HG03108 (cell line): Measurements from ENCODE around the gene TTC39B.

Experiments
- ATAC-seq: cut with Tn5 transposase; IDR thresholded peaks from one replicate; pipeline ENCODE4 v1.9.1; 2021; ENCODE audit warnings: moderate library complexity; ENCODE audit not compliant: unreplicated experiment

The TTC39B gene

DNA sequence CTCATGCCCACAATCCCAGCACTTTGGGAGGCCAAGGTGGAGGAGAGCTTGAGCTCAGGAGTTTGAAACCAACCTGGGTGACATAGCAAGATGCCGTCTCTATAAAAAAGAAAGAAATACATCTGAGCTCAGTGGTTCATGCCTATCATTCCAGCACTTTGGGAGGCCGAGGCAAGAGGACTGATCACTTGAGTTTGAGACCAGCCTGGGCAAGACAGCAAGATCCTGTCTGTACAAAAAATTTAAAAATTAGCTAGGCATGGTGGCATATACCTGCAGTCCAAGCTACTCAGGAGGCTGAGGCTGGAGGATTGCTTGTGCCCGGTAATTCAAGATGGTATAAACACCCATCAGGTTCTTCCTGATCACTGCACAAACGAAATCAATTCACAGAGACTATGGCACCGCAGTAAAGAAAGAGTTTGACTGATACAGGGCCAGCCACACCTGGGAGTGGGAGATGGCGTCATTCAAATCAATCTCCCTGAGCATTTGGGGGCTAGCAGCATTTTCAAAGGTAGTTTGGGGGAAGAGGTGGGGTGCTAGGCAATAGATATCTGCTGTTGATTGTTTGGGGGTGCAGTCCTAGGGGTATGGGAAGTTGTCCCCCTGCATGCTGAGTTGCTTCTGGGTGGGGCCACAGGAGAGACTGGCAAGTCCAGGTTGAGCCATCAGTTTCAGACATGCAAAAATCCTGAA, 169.2 kb downstream of the TTC39B start:
- ATAC-seq: no peak

DNA sequence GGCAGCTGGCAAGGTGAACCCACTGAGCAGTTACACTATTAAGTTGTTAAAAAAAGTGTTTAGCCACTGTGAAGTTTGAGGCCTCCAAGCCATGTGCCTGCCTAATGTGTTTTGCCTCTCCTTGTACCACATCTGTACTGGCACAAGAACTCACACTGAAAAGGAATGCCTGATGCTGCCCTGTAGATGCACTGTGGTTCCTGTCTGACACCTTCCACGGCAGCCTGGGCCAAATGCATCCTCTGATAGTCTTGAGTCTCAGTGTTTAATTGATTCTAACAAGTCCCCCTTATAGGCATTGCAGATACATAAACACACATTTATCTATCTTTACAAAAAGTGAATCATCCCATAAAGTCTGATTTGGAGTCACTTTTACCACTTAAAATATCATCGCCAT, 169.9 kb downstream of the TTC39B start:
- ATAC-seq: no peak

DNA sequence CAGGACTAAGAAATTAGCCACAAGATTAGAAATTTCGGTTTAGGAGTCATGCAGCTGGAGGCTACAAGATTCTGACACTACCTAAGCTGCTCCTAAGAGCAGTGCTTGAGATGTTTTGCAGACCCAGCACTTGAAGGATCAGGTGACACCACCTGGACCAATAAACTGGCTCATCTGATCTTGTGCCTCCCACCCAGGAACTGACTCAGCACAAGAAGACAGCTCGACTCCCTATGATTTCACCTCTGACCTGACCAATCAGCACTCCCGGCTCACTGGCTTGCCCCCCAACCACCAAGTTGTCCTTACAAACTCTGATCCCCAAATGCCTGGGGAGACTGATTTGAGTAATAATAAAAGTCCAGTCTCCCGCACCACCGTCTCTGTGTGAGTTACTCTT, 170.4 kb downstream of the TTC39B start:
- ATAC-seq: no peak

DNA sequence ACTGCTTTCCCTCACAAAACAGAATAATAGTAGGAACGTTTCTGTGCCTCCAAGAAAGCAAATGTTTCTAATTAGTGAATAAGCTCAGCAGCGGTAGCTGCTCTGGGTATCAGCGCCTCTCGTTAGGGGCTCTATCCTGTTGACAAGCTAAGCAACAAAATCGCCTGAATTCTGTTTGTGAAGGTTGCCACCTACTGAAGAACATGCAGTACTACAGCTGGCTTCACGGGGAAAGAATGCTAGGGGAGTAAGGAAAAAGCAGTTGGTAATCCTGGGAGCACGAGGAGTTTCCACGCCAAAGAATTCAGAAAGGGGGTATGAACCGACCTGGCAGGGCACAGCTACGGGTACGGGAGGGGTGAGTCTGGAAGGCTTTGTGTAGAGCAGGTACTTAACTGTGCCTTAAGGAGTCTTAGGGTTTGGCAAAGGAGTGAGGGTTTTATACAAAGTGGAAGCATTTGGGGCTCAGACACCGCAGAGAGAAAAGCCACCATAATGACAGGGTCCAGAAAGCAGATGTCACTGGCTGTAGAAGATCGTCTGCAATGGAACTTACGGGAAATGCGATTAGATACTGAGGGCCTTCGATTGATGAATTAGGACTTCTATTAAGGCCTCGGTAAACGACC, 171.7 kb downstream of the TTC39B start:
- ATAC-seq: peak; percentile 72

DNA sequence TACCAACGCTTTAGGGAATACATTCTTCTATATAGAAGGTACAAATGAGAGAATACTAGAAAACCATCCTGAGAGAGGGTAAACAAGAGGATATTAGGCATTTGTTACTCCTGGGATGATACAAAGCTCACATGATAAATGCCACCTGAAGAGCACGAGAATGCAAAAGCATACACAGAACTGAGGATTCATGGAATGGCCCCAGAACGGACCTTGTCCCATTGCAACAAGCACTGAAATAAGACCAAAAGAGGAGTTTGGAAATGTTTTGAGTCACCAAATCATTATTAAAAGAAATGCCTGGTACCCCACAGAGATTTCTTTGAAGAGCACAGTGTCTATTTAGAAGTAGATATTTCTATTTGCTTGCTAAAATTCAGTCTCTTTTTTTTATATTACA, 173.5 kb downstream of the TTC39B start:
- no peak for ATAC-seq

DNA sequence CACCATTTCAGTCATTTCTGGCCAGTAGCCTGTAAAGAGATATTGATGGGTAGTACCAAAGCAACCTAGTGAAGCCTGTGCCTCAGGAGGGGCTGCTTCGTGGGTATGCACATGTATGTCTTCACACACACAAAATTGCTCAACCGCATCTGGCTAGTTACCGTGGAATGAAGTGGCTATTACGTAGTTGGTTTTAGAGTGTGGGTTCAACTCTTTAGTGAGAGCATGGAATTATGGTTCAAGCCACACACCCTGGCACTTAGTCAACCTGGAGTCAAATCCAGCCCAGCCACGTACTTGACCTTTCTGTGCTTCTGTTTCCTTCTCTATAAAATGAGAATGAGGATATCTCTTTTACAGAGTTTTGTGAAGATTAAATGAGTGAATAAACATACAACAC, 174.9 kb downstream of the TTC39B start:
- no peak for ATAC-seq

DNA sequence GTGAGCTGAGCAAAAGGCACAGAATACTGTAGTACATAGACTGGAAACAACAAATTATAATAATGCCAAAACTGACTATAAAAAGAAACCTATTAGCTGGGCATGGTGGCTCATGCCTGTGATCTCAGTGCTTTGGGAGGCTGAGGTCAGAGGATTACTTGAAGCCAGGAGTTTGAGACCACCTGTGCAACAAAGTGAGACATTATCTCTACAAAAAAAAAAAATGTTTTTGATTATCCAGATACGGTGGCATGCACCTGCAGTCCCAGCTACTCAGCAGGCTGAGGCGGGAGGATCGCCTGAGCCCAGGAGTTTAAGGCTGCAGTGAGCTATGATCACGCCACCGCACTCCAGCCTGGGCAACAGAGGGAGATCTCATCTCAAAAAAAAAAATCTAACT, 175.9 kb downstream of the TTC39B start:
- ATAC-seq: no peak

DNA sequence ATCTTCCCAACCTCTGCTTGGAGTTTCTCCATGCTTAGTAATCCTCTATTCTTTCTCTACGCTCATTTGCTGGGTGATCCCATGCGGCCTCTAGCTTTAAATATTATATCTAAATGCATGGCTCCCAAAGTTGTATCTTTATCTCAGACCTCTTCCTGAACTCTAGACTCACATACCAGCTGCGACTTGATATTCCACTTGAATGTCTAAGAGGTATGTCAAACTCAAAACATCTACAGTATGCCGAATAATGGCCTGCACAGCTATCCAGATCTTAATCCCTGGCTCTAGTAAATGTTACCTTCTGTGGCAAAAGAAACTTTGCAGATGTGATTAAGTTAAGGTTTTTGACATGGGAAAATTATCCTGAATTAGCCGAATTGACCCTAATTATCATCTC, 179.2 kb downstream of the TTC39B start:
- ATAC-seq: no peak

DNA sequence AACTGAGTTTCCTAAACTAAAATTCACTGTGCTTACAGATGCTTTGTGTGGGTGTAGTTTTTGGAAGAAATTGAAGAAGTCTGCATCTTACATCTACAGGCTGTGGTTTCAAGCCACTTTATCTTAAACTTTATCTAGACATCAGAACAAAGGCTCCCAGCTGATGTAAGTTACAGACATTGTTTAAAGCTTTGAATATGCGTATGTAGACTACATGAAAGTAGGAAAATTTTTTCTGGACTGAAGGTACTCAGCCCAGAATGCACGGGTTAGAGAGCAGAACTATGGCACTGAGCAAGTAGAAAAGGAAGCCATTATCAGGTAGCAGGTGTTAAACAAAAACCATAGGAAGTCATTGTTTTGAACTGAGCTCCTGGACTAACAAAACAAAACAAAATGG, 185.4 kb downstream of the TTC39B start:
- ATAC-seq: no peak

DNA sequence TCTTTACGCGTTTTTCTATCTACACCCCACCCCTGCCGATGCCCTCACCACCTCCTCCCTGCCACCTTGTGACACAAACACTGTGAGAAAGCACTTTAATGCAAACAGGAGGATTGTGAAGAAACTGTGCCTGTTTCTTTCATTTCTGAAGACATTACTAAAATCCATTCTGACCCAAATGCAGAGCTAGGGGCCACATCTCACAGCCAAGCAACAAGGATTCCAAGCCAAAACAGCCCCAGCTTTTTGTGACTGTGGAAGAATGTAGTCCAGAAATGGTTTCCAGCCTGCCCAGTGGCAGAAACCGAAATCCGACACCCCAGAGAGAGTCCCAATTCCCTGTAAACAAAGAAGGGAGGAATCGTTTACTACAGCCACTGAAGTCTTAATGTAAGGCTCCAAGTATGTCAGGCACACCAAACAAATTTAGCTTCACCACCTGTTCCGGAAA, 190.9 kb downstream of the TTC39B start:
- ATAC-seq: no peak

DNA sequence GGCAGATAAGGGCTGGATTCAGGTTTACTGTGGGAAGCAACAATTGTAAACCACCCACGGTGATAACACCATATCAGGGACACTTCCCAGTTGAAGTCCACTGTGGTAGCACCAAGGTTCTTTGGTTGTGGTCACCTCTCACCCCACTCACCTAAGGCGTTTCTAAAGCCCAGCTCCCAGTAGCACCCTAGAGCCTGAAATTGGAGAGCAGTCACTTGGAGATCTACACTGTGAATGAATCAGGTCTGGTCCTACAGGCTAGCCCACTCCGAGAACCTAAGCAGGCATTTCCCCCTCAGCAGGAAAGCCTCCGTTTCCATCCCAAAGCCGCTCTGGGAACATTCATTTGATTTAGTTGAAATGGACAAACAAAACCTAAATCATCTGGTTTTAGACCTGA, 191.3 kb downstream of the TTC39B start:
- no peak for ATAC-seq

DNA sequence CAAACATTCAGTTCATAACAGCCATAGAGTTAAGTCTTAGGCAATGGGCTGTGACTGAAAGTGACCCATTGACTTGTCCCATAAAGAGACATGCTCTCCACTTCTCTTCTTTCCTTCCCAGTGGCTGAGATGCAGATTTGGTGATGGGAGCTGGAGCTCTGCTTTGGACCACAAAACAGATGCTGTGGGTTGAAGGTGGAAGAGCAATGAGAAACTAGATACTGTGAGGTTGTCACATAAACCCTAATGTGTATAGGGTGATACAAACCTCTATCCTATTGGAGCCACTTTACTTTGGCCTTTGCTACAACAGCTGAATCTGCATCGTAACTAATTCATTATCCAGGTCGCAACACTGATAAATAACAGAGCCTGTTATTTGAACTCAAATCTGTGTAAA, 192.0 kb downstream of the TTC39B start:
- no peak for ATAC-seq
